Endothelial cell of umbilical vein (primary cell): ENCODE measurements around the gene UGGT2.

ENCODE experiments used
- EZH2 ChIP-seq: IDR thresholded peaks from 2 replicates; pipeline ENCODE4 v1.6.1; 2012; ENCODE audit warnings: borderline replicate concordance, low read depth, mild to moderate bottlenecking, moderate library complexity, low read length, inconsistent platforms; ENCODE audit not compliant: severe bottlenecking
- POLR2A ChIP-seq: IDR thresholded peaks from 2 replicates; pipeline ENCODE4 v1.6.1; 2012; ENCODE audit warnings: low read depth, mild to moderate bottlenecking, control low read depth, low read length
- POLR2AphosphoS5 ChIP-seq: IDR thresholded peaks from 2 replicates; pipeline ENCODE4 v1.6.1; 2012; ENCODE audit warnings: low read depth, mild to moderate bottlenecking, control low read depth, low read length, moderate library complexity; ENCODE audit not compliant: insufficient read depth
- TF ChIP-seq, protein P1 (sequence below): IDR thresholded peaks from 2 replicates; pipeline ENCODE4 v1.6.1; 2011; ENCODE audit not compliant: insufficient read depth, insufficient read length

DNA sequence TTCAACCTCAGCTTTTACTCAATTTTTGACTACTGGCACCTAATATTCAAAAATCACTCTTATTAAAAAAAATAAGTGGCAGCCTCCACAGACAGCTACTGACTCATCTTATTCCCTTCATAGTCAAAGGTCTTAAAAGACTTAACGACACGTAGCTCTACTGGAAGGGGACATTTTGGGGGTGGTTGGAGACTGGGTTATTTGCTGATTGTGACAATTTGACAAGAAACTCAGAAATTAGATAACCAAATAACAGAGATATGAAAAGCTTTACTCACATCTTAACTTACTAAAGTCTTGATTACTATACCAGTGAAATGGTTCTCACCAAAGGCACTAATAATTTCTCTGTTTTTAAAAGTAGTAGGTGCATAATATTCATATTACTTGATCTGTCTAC is 25.7 kb downstream of the UGGT2 start:
- TF ChIP-seq POLR2AphosphoS5 (no peak), EZH2 (no peak), POLR2A (no peak)
- TF ChIP-seq, protein P1, sequence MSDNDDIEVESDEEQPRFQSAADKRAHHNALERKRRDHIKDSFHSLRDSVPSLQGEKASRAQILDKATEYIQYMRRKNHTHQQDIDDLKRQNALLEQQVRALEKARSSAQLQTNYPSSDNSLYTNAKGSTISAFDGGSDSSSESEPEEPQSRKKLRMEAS: no peak
